Loucy (cell line): ENCODE results near the gene NBEAL2.

Experiments used
- H2AFZ ChIP-seq: fragments of 200-600 bp; sonication (generic); 2 replicates; pipeline ENCODE4 v1.6.0; 2016; ENCODE audit warnings: antibody characterized with exemption, mild to moderate bottlenecking, low read length, moderate library complexity
- H3F3A ChIP-seq: fragments of 200-600 bp; 2 replicates; pipeline ENCODE4 v1.6.0; 2016; ENCODE audit warnings: antibody characterized with exemption, low read depth, mild to moderate bottlenecking
- H3K27me3 ChIP-seq: fragments of 200-600 bp; sonication (generic); 2 replicates; pipeline ENCODE4 v1.6.1; 2014; ENCODE audit warnings: low read length, mild to moderate bottlenecking; ENCODE audit not compliant: insufficient read depth, poor library complexity, severe bottlenecking
- H3K36me3 ChIP-seq: fragments of 200-600 bp; sonication (generic); 2 replicates; pipeline ENCODE4 v1.6.1; 2016; ENCODE audit warnings: low read length; ENCODE audit not compliant: insufficient read depth
- H3K4me1 ChIP-seq: fragments of 200-600 bp; sonication (generic); 2 replicates; pipeline ENCODE4 v1.5.1; 2014; ENCODE audit warnings: low read length, mild to moderate bottlenecking; ENCODE audit not compliant: insufficient read depth, poor library complexity, severe bottlenecking
- H3K4me2 ChIP-seq: fragments of 200-600 bp; sonication (generic); 2 replicates; pipeline ENCODE4 v1.6.0; 2014; ENCODE audit warnings: antibody characterized with exemption, low read length, low read depth, mild to moderate bottlenecking; ENCODE audit not compliant: poor library complexity, severe bottlenecking
- H3K4me3 ChIP-seq: fragments of 200-600 bp; sonication (generic); 2 replicates; pipeline ENCODE4 v1.5.1; 2014; ENCODE audit warnings: low read length, mild to moderate bottlenecking, mixed read lengths; ENCODE audit not compliant: poor library complexity, severe bottlenecking
- H3K79me2 ChIP-seq: fragments of 200-600 bp; sonication (generic); 2 replicates; pipeline ENCODE4 v1.6.1; 2014; ENCODE audit warnings: low read length; ENCODE audit not compliant: insufficient read depth
- H3K9ac ChIP-seq: fragments of 200-600 bp; sonication (generic); 2 replicates; pipeline ENCODE4 v1.6.0; 2014; ENCODE audit warnings: mild to moderate bottlenecking, low read depth, low read length, moderate library complexity; ENCODE audit not compliant: poor library complexity, severe bottlenecking
- H3K9me2 ChIP-seq: fragments of 200-600 bp; sonication (generic); replicated peaks from 2 replicates; pipeline ENCODE4 v1.6.1; 2016; ENCODE audit warnings: low read depth, low read length, mixed read lengths
- H3K9me3 ChIP-seq: fragments of 200-600 bp; sonication (generic); 2 replicates; pipeline ENCODE4 v1.6.1; 2014; ENCODE audit warnings: mild to moderate bottlenecking, antibody characterized with exemption, low read length, low read depth; ENCODE audit not compliant: insufficient read depth
- H4K20me1 ChIP-seq: fragments of 200-600 bp; sonication (generic); 2 replicates; pipeline ENCODE4 v1.6.0; 2014; ENCODE audit warnings: antibody characterized with exemption, low read length, mild to moderate bottlenecking; ENCODE audit not compliant: insufficient read depth, poor library complexity, severe bottlenecking
- EZH2phosphoT487 ChIP-seq: fragments of 200-600 bp; IDR thresholded peaks from 2 replicates; pipeline ENCODE4 v1.6.1; 2018; ENCODE audit warnings: antibody characterized with exemption, mild to moderate bottlenecking, moderate library complexity, borderline replicate concordance
- TF ChIP-seq, protein P1 (sequence below): fragments of 200-600 bp; sonication (generic); conservative IDR thresholded peaks from 2 replicates; pipeline ENCODE4 v1.5.1; 2014; ENCODE audit warnings: mild to moderate bottlenecking, antibody characterized with exemption, low read length

The NBEAL2 gene

DNA sequence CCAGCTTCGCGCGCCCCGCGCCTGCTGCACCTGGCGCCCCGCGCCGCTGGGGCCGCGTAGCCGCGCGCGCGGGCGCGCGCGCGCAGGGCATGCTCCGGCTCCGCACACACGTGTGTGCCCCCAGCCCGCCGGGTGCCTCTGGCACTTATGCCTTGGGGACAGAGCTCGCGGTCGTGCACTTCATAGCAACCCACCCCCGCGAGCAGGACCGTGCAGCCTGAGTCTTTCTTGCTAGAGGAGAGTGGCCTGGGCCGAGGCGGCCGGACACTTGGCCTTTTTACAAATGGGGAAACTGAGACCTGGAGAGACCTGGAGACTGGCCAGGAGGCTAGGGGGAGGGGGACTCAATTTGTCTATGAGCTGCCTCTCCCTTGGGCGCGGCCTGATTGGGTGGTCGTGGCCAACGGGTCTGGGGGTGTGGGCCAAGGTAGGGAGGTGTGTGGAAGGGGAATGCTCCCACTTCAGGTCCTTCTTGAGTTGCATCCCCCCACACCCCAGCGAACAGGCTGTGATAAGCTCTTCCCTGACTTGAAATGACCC, 562 bp downstream of the NBEAL2 start:
- H3K9ac ChIP-seq: peak overlapping the region; percentile 99
- no peaks in the 10 kb centered on the region for H3K36me3 ChIP-seq
- H2AFZ ChIP-seq: no peak overlapping the region
- H3K9me3 ChIP-seq: no peaks in the 10 kb centered on the region
- no peaks in the 10 kb centered on the region for H3K27me3 ChIP-seq
- H3K4me1 ChIP-seq: peaks cover 58% of the 10 kb centered on the region
- peaks cover 85% of the 10 kb centered on the region for H3K79me2 ChIP-seq
- peak overlapping the region; percentile 89 for H3K4me2 ChIP-seq
- no peaks in the 10 kb centered on the region for H3F3A ChIP-seq
- no peaks in the 10 kb centered on the region for H3K9me2 ChIP-seq
- TF ChIP-seq, protein P1, sequence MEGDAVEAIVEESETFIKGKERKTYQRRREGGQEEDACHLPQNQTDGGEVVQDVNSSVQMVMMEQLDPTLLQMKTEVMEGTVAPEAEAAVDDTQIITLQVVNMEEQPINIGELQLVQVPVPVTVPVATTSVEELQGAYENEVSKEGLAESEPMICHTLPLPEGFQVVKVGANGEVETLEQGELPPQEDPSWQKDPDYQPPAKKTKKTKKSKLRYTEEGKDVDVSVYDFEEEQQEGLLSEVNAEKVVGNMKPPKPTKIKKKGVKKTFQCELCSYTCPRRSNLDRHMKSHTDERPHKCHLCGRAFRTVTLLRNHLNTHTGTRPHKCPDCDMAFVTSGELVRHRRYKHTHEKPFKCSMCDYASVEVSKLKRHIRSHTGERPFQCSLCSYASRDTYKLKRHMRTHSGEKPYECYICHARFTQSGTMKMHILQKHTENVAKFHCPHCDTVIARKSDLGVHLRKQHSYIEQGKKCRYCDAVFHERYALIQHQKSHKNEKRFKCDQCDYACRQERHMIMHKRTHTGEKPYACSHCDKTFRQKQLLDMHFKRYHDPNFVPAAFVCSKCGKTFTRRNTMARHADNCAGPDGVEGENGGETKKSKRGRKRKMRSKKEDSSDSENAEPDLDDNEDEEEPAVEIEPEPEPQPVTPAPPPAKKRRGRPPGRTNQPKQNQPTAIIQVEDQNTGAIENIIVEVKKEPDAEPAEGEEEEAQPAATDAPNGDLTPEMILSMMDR: no peak
- no peak for TF ChIP-seq EZH2phosphoT487
- peak overlapping the region; percentile 87 for H3K4me3 ChIP-seq
- peaks cover 12% of the 10 kb centered on the region for H4K20me1 ChIP-seq

DNA sequence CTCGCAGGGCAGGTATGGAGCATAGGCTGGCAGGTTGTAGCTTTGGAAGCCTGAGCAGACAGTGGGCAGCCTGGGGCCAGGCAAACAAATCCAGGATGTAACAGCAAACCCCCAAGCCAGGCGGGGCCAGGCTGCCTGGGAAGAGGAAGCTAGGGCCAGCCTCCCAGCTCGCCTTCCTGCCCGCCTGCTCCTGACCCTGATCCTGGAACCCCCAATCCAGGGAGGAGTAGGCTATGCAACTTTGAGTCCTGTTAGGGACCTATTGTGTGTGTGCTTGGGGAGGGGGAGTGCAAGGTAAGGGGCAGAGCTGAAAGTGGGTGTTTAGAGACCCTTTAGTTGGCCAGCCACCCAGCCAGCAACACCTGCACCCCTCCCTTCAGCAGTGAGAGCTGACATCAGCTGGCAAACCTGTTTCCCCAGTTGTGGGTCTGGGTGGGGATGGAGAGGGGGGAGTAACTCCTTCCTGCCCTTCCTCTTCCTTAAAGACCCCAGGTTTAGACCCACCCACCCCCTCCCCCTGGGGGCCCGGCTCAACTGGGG, 2.5 kb downstream of the NBEAL2 start:
- Histone ChIP-seq H3K4me3 (peak overlapping the region; percentile 87), H4K20me1 (no peaks in the 10 kb centered on the region), H3K4me1 (peaks cover 76% of the 10 kb centered on the region), H3K27me3 (no peaks in the 10 kb centered on the region), H3K4me2 (peak overlapping the region; percentile 89), H2AFZ (no peak overlapping the region), H3K9me3 (no peaks in the 10 kb centered on the region), H3F3A (no peaks in the 10 kb centered on the region), H3K79me2 (peaks cover 89% of the 10 kb centered on the region), H3K36me3 (no peaks in the 10 kb centered on the region), H3K9me2 (no peaks in the 10 kb centered on the region), H3K9ac (peak overlapping the region; percentile 99)
- no peak for TF ChIP-seq EZH2phosphoT487
- TF ChIP-seq, protein P1: no peak

DNA sequence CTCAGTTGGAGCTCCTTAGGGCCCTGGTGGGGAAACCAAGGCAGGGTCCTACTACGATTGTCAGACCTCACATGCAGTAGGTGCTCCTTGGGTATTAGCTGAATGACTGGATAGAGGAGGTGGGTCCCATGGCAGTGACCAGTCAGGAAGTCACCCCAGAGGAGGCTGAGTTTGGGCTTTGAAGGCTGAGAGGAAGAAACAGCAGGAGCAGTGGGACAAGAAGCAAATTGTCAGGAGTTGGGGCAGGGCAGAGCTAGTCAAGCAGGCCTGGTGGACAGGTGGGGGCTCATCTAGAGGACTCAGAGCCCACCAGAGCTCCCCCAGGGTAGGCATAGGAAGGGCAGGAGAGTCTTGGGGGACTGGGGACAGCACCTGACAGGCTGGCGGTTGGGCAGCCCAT, 3.1 kb downstream of the NBEAL2 start:
- TF ChIP-seq EZH2phosphoT487: no peak
- TF ChIP-seq, protein P1: no peak
- H3K4me1 ChIP-seq: peaks cover 78% of the 10 kb centered on the region
- H3K9ac ChIP-seq: peak overlapping the region; percentile 99
- H3K79me2 ChIP-seq: peaks cover 92% of the 10 kb centered on the region
- peak overlapping the region; percentile 87 for H3K4me3 ChIP-seq
- no peaks in the 10 kb centered on the region for H3F3A ChIP-seq
- no peaks in the 10 kb centered on the region for H3K27me3 ChIP-seq
- no peak overlapping the region for H2AFZ ChIP-seq
- no peaks in the 10 kb centered on the region for H3K9me2 ChIP-seq
- no peaks in the 10 kb centered on the region for H3K9me3 ChIP-seq
- H4K20me1 ChIP-seq: no peaks in the 10 kb centered on the region
- no peaks in the 10 kb centered on the region for H3K36me3 ChIP-seq
- peak overlapping the region; percentile 89 for H3K4me2 ChIP-seq
